SK-N-SH (cell line): ENCODE data around the gene PMP22. TPM values are rescaled to one million over a fixed set of nuclear protein-coding genes. Genes with fewer than 3 reads are reported as not detected.

Experiments
- CTCF ChIA-PET: fragments of 300-600, 350-600 bp; formaldehyde crosslinking; extraction: SDS; loops from one replicate; lab custom pipeline; 2021; lab: Yijun Ruan, JAX
- POLR2A ChIA-PET: fragments of 350-600 bp; sonication (Branson Sonifier 250); formaldehyde crosslinking; extraction: SDS; loops from one replicate; lab custom pipeline; 2020; ENCODE audit warnings: antibody characterized with exemption, inconsistent platforms; lab: Yijun Ruan, JAX
- DNase-seq: peaks from one replicate; pipeline ENCODE4 v3.0.0; 2012
- H2AFZ ChIP-seq: fragments of 200-600 bp; sonication (generic); 2 replicates; pipeline ENCODE4 v1.8.1; 2016; ENCODE audit warnings: antibody characterized with exemption, mild to moderate bottlenecking, low read depth
- H3F3A ChIP-seq: fragments of 200-600 bp; sonication (generic); replicated peaks from 2 replicates; pipeline ENCODE3; 2016; ENCODE audit warnings: antibody characterized with exemption, mild to moderate bottlenecking; ENCODE audit not compliant: insufficient read depth
- H3K27ac ChIP-seq, 2 experiments: fragments of 200-500 bp in 1 of 2; fragments of 200-600 bp in 1 of 2; sonication (Bioruptor generic) in 1 of 2; sonication (generic), shearing (Covaris generic) in 1 of 2; 2 replicates each; pipeline versions ENCODE4 v1.5.1 to v1.6.1; 2014 to 2016; ENCODE audit warnings: low read depth in 2 of 2, inconsistent platforms in 1 of 2, low read length in 1 of 2, mild to moderate bottlenecking in 1 of 2, mixed read lengths in 1 of 2
- H3K27me3 ChIP-seq: fragments of 200-600 bp; sonication (generic), shearing (Covaris generic); 2 replicates; pipeline ENCODE4 v1.6.1; 2016; ENCODE audit warnings: mixed run types; ENCODE audit not compliant: insufficient read depth
- H3K36me3 ChIP-seq, 2 experiments: fragments of 200-500 bp in 1 of 2; fragments of 200-600 bp in 1 of 2; sonication (Bioruptor generic) in 1 of 2; sonication (generic) in 1 of 2; replicated peaks in 1 of 2; 2 replicates each; pipeline versions ENCODE3 to v1.5.1; 2014 to 2016; ENCODE audit warnings: low read length in 1 of 2, mild to moderate bottlenecking in 1 of 2; ENCODE audit not compliant: insufficient read depth in 2 of 2, control insufficient read depth in 1 of 2
- H3K4me1 ChIP-seq, 2 experiments: fragments of 200-500 bp in 1 of 2; fragments of 200-600 bp in 1 of 2; sonication (Bioruptor generic) in 1 of 2; sonication (generic), shearing (Covaris generic) in 1 of 2; 2 replicates each; pipeline versions ENCODE4 v1.5.1 to v1.6.1; 2014 to 2016; ENCODE audit warnings: low read depth in 1 of 2, low read length in 1 of 2, mixed run types in 1 of 2; ENCODE audit not compliant: insufficient read depth in 2 of 2, control insufficient read depth in 1 of 2
- H3K4me2 ChIP-seq: fragments of 200-600 bp; sonication (generic), shearing (Covaris generic); 2 replicates; pipeline ENCODE4 v1.6.1; 2017; ENCODE audit warnings: mixed run types
- H3K4me3 ChIP-seq, 2 experiments: fragments of 200-500 bp in 1 of 2; fragments of 200-600 bp in 1 of 2; sonication (Bioruptor generic) in 1 of 2; sonication (generic), shearing (Covaris generic) in 1 of 2; 2 replicates each; pipeline versions ENCODE4 v1.5.1 to v1.8.1; 2014 to 2016; ENCODE audit warnings: low read depth in 2 of 2, inconsistent platforms in 1 of 2, low read length in 1 of 2, mild to moderate bottlenecking in 1 of 2, mixed read lengths in 1 of 2, moderate library complexity in 1 of 2
- H3K79me2 ChIP-seq: fragments of 200-600 bp; sonication (generic); 2 replicates; pipeline ENCODE4 v1.8.1; 2017; ENCODE audit warnings: mild to moderate bottlenecking; ENCODE audit not compliant: insufficient read depth
- H3K9ac ChIP-seq: fragments of 200-600 bp; sonication (generic); 2 replicates; pipeline ENCODE4 v1.6.1; 2017; ENCODE audit warnings: mixed run types
- H3K9me2 ChIP-seq: fragments of 200-600 bp; sonication (generic); 2 replicates; pipeline ENCODE4 v1.6.1; 2017; ENCODE audit warnings: mixed run types
- H3K9me3 ChIP-seq: fragments of 200-600 bp; sonication (generic); 2 replicates; pipeline ENCODE4 v1.6.1; 2017; ENCODE audit warnings: mixed run types, mild to moderate bottlenecking, moderate library complexity
- H4K20me1 ChIP-seq: fragments of 200-600 bp; sonication (generic); 2 replicates; pipeline ENCODE4 v1.6.1; 2017; ENCODE audit warnings: mild to moderate bottlenecking, mixed run types; ENCODE audit not compliant: insufficient read depth
- CHD2 ChIP-seq: fragments of 150-350 bp; IDR thresholded peaks from 2 replicates; pipeline ENCODE4 v1.6.1; 2018; ENCODE audit warnings: low read length; ENCODE audit not compliant: partially characterized antibody
- EP300 ChIP-seq, 2 experiments: IDR thresholded peaks; 2 replicates each; pipeline versions ENCODE4 v1.4.0 to v1.6.1; 2012; ENCODE audit warnings: borderline replicate concordance in 1 of 2, low read depth in 1 of 2, low read length in 1 of 2
- EZH2phosphoT487 ChIP-seq: fragments of 200-600 bp; sonication (generic); IDR thresholded peaks from 2 replicates; pipeline ENCODE4 v1.6.1; 2017; ENCODE audit warnings: low read depth, mixed run types, mild to moderate bottlenecking, antibody characterized with exemption, moderate library complexity, borderline replicate concordance
- FOSL2 ChIP-seq: IDR thresholded peaks from 2 replicates; pipeline ENCODE4 v1.4.0; 2012; ENCODE audit warnings: low read depth, mild to moderate bottlenecking, moderate library complexity, borderline replicate concordance
- GABPA ChIP-seq: IDR thresholded peaks from 2 replicates; pipeline ENCODE4 v1.4.0; 2012; ENCODE audit warnings: low read depth, mild to moderate bottlenecking
- GATA2 ChIP-seq: sonication (generic); formaldehyde crosslinking; IDR thresholded peaks from 2 replicates; pipeline ENCODE4 v1.5.0; 2020; ENCODE audit warnings: mild to moderate bottlenecking, missing genetic modification reagents
- JUND ChIP-seq: IDR thresholded peaks from 2 replicates; pipeline ENCODE4 v1.4.0; 2012
- MEF2A ChIP-seq: IDR thresholded peaks from 2 replicates; pipeline ENCODE4 v1.4.0; 2012; ENCODE audit warnings: low read depth, borderline replicate concordance
- NFIC ChIP-seq: IDR thresholded peaks from 2 replicates; pipeline ENCODE4 v1.4.0; 2012; ENCODE audit warnings: borderline replicate concordance
- NRF1 ChIP-seq: IDR thresholded peaks from 2 replicates; pipeline ENCODE4 v1.6.1; 2012; ENCODE audit warnings: low read depth, mild to moderate bottlenecking, low read length
- POLR2AphosphoS5 ChIP-seq: IDR thresholded peaks from 2 replicates; pipeline ENCODE4 v1.6.1; 2012; ENCODE audit warnings: low read depth, low read length
- RAD21 ChIP-seq: IDR thresholded peaks from 2 replicates; pipeline ENCODE4 v1.6.1; 2012; ENCODE audit warnings: mild to moderate bottlenecking, low read length
- RCOR1 ChIP-seq: fragments of 150-350 bp; IDR thresholded peaks from 2 replicates; pipeline ENCODE4 v1.6.1; 2017; ENCODE audit warnings: antibody characterized with exemption, low read length
- RXRA ChIP-seq: IDR thresholded peaks from 2 replicates; pipeline ENCODE4 v1.4.0; 2012; ENCODE audit warnings: low read depth, mild to moderate bottlenecking, borderline replicate concordance
- TAF1 ChIP-seq: IDR thresholded peaks from 2 replicates; pipeline ENCODE4 v1.6.1; 2012; ENCODE audit warnings: low read depth, mild to moderate bottlenecking, low read length, moderate library complexity, borderline replicate concordance
- TEAD4 ChIP-seq: IDR thresholded peaks from 2 replicates; pipeline ENCODE4 v1.4.0; 2012; ENCODE audit warnings: mild to moderate bottlenecking, borderline replicate concordance; ENCODE audit not compliant: insufficient read depth
- YY1 ChIP-seq: IDR thresholded peaks from 2 replicates; pipeline ENCODE4 v1.4.0; 2012; ENCODE audit warnings: low read depth, mild to moderate bottlenecking
- WGBS: methylation state at CpG from one replicate; pipeline ENCODE4 v1.1.6; 2017; ENCODE audit warnings: low lambda C conversion rate; 5-methylcytosine and 5-hydroxymethylcytosine counted together
- polyA plus RNA-seq, 3 experiments: library from polyadenylated mRNA; depleted of rRNA; stranded (reverse); fragments of >200 nt; gene quantifications; 2 replicates each; pipeline ENCODE4 v1.2.3, GENCODE V29; 2012
- TF ChIP-seq, protein P1 (sequence below): fragments of 150-350 bp; IDR thresholded peaks from 2 replicates; pipeline ENCODE4 v1.6.1; 2016; ENCODE audit warnings: mild to moderate bottlenecking, low read depth, low read length
- TF ChIP-seq, protein P2 (sequence below): IDR thresholded peaks from 2 replicates; pipeline ENCODE4 v1.4.0; 2012; ENCODE audit warnings: low read depth, borderline replicate concordance
- TF ChIP-seq, protein P3 (sequence below): fragments of 150-350 bp; IDR thresholded peaks from 2 replicates; pipeline ENCODE4 v1.6.1; 2017; ENCODE audit warnings: antibody characterized with exemption, low read length, low read depth, borderline replicate concordance
- TF ChIP-seq, protein P4 (sequence below): fragments of 200-600 bp; sonication (generic); IDR thresholded peaks from 2 replicates; pipeline ENCODE4 v1.6.1; 2017; ENCODE audit warnings: antibody characterized with exemption, mild to moderate bottlenecking, moderate library complexity
- TF ChIP-seq, protein P5 (sequence below): IDR thresholded peaks from 2 replicates; pipeline ENCODE4 v1.4.0; 2012; ENCODE audit warnings: low read depth, borderline replicate concordance

PMP22 gene
- polyA plus RNA-seq, 1 of the 3 experiments (the other 2 are of a cell fraction): 82.5 TPM

DNA sequence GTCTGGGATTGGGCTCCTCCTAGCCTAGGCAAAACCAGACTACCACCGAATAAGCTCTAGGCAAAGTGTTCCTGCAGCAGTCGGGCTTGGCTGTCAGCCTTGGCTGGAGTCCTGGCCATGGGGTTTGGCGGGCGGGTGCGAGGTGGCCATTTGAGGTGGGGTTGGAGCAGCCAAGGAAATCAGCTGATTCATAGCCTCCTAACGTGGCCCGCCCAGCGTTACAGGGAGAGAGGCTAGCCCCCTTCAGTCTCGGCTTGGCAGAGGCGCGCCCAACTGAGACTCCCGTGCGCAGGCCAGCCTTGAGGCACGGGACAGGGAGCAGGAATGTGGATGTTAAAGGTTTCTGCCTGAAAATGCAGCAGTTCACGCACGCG lies 1.9 kb downstream of the PMP22 start (continued):
- TF ChIP-seq NFIC (peak; percentile 60; the same call in 1 of the 2 replicates), GATA2 (no peak), NRF1 (peak; percentile 57), MEF2A (no peak), POLR2AphosphoS5 (no peak), EP300 (IDR thresholded peaks at IDR 0.05; ENCODE audit: borderline replicate concordance in 1 of 2, low read depth in 1 of 2, low read length in 1 of 2) (no peak), RAD21 (peak; percentile 6; the same call in 1 of the 2 replicates), TEAD4 (no peak), RXRA (no peak)
- TF ChIP-seq, protein P1, sequence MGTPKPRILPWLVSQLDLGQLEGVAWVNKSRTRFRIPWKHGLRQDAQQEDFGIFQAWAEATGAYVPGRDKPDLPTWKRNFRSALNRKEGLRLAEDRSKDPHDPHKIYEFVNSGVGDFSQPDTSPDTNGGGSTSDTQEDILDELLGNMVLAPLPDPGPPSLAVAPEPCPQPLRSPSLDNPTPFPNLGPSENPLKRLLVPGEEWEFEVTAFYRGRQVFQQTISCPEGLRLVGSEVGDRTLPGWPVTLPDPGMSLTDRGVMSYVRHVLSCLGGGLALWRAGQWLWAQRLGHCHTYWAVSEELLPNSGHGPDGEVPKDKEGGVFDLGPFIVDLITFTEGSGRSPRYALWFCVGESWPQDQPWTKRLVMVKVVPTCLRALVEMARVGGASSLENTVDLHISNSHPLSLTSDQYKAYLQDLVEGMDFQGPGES: no peak

DNA sequence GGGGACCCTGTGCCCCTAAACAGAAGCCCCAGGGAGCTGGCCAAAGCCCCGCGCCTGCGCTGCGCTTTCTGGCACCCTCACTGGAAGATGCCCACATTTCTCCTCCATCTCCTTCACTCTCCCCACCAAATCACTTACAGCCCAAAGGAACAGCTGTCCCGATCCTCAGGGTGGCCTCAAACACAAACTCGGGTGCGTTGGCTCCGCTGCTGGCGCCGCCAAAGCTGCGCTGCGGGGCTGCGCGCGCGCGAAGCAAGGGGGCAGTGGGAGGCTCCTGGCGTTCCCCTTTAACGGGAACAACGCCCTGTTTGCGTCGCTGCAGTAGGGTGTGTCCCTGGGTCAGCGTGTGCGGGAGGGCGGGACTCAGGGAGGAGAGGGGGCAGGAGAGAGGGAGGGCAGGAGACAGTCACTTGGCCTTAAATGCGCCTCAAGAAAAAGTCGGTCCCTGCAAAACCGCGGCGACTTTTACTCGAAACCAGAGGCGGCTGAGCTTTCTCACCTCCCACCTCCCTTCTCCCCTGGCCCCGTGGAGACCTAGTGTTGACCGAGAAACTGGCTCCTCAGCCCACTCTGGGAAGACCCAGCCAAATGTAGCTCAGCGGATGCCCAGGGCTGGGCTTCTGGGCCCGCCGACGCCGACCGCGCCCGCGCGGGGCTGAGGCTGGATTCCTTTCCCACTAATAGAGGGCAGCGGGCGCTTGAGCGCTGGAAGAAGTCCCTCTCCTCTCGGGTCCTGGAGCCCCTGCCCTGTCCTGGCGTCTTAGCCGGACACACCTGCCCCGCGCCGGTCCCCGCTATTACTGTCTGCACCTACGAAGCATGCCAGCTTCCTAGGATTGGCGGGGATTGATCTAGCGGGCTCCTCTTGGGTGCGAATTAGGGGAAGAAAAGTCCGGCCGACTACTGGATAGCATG lies 2.6 kb downstream of the PMP22 start:
- Histone ChIP-seq H3K4me3 (peak overlapping the region; percentile 72 to 92), H3K9me3 (no peaks in the 10 kb centered on the region), H2AFZ (peak overlapping the region; percentile 87), H3F3A (peaks cover 4% of the 10 kb centered on the region), H3K27ac (peak overlapping the region; percentile 78 to 92), H4K20me1 (no peaks in the 10 kb centered on the region), H3K4me2 (peak overlapping the region; percentile 97), H3K9ac (peak overlapping the region; percentile 76), H3K36me3 (peaks cover 0 to 17% of the 10 kb centered on the region in 2 experiments), H3K4me1 (peaks cover 0 to 28% of the 10 kb centered on the region in 2 experiments; a peak in 2 of 4 replicates), H3K27me3 (no peaks in the 10 kb centered on the region; the same call in 1 of the 2 replicates), H3K9me2 (no peaks in the 10 kb centered on the region), H3K79me2 (peaks cover 18% of the 10 kb centered on the region; the same call in 1 of the 2 replicates)
- POLR2A ChIA-PET: interaction anchor here (0.6 to 1.5 kb wide), 8 partner anchors 10 to 240 kb away, joined by 3 to 6 read pairs (median 4); no protein-coding TSS in a partner anchor
- CTCF ChIA-PET: interaction anchor here (0.8 to 13.3 kb wide), 12 partner anchors 11 to 239 kb away, joined by 3 to 359 read pairs (median 4); partner anchors contain the start of gene TEKT3
- WGBS: 2% methylated on average over 50 of the region's 60 CpGs
- peak; percentile 84 for DNase-seq
- TF ChIP-seq POLR2AphosphoS5 (peak; percentile 61; the same call in 1 of the 2 replicates), GABPA (no peak), CHD2 (no peak), JUND (no peak), NRF1 (peak; percentile 64), GATA2 (no peak), EZH2phosphoT487 (no peak), NFIC (no peak; the same call in 1 of the 2 replicates), TAF1 (peak; percentile 47; the same call in 1 of the 2 replicates), YY1 (0 out of 2 replicates have a peak, but pooled peaks have one; percentile 27), FOSL2 (no peak), RCOR1 (peak; percentile 6; the same call in 1 of the 2 replicates), RXRA (no peak; the same call in 1 of the 2 replicates)
- TF ChIP-seq, protein P2, sequence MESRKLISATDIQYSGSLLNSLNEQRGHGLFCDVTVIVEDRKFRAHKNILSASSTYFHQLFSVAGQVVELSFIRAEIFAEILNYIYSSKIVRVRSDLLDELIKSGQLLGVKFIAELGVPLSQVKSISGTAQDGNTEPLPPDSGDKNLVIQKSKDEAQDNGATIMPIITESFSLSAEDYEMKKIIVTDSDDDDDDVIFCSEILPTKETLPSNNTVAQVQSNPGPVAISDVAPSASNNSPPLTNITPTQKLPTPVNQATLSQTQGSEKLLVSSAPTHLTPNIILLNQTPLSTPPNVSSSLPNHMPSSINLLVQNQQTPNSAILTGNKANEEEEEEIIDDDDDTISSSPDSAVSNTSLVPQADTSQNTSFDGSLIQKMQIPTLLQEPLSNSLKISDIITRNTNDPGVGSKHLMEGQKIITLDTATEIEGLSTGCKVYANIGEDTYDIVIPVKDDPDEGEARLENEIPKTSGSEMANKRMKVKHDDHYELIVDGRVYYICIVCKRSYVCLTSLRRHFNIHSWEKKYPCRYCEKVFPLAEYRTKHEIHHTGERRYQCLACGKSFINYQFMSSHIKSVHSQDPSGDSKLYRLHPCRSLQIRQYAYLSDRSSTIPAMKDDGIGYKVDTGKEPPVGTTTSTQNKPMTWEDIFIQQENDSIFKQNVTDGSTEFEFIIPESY: no peak
- TF ChIP-seq, protein P3, sequence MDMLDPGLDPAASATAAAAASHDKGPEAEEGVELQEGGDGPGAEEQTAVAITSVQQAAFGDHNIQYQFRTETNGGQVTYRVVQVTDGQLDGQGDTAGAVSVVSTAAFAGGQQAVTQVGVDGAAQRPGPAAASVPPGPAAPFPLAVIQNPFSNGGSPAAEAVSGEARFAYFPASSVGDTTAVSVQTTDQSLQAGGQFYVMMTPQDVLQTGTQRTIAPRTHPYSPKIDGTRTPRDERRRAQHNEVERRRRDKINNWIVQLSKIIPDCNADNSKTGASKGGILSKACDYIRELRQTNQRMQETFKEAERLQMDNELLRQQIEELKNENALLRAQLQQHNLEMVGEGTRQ: no peak
- TF ChIP-seq, protein P4, sequence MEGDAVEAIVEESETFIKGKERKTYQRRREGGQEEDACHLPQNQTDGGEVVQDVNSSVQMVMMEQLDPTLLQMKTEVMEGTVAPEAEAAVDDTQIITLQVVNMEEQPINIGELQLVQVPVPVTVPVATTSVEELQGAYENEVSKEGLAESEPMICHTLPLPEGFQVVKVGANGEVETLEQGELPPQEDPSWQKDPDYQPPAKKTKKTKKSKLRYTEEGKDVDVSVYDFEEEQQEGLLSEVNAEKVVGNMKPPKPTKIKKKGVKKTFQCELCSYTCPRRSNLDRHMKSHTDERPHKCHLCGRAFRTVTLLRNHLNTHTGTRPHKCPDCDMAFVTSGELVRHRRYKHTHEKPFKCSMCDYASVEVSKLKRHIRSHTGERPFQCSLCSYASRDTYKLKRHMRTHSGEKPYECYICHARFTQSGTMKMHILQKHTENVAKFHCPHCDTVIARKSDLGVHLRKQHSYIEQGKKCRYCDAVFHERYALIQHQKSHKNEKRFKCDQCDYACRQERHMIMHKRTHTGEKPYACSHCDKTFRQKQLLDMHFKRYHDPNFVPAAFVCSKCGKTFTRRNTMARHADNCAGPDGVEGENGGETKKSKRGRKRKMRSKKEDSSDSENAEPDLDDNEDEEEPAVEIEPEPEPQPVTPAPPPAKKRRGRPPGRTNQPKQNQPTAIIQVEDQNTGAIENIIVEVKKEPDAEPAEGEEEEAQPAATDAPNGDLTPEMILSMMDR: no peak
- TF ChIP-seq, protein P5, sequence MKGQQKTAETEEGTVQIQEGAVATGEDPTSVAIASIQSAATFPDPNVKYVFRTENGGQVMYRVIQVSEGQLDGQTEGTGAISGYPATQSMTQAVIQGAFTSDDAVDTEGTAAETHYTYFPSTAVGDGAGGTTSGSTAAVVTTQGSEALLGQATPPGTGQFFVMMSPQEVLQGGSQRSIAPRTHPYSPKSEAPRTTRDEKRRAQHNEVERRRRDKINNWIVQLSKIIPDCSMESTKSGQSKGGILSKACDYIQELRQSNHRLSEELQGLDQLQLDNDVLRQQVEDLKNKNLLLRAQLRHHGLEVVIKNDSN: no peak
